Measurements from ENCODE around the gene RDH13. TPM values are rescaled to one million over a fixed set of nuclear protein-coding genes. Genes with fewer than 3 reads are reported as not detected.

The RDH13 gene
- total and polyA plus RNA-seq, 2 of the 8 experiments (the other 6 are each of a cell fraction or from before 2014, with no cell fraction given) = 15.9 to 31.5 TPM

DNA sequence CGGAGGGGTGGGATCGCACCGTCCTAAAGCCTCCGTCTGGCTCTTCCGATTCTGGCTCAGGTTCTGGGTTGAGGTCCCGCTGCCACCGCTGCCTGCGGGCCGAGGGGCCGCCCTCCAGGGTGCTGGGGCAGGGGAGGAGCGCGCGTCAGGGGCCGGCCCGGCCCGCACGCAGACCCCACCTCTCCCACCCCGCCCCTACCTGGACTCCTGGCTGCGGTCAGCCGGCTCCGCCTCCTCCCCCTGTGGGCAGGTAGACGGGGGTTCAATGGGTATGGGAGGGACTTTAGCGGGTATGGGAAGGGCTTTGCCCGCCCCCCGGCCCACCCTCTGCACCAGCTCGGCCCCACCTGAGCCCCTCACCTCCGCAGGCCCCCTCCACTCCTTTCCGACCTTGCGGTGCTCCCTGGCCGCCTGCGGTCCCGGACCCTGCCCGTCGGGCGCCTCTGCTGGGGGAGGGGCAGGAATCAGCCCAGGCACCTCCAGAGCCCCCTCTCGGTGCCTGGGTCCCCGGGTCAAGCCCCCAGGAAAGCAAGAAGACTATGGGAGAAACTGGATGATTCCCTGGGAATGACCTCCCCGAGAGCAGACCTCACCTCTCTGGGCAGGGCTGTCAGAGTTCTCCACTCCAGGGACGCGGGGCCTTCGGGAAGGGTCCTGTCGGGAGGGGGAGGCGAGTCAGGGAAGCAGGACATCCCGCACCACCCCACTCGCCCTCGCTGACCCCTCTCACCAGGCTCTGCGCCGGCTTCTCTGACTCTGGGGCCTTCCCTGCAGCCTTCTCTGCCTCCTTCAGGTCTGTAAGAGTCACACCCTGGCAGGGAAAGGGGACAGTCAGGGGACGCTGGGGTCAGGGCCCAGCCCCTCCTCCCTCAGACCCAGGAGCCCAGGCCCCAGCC lies 29.7 kb upstream of the RDH13 start (continued):
- TF ChIP-seq, protein P1, sequence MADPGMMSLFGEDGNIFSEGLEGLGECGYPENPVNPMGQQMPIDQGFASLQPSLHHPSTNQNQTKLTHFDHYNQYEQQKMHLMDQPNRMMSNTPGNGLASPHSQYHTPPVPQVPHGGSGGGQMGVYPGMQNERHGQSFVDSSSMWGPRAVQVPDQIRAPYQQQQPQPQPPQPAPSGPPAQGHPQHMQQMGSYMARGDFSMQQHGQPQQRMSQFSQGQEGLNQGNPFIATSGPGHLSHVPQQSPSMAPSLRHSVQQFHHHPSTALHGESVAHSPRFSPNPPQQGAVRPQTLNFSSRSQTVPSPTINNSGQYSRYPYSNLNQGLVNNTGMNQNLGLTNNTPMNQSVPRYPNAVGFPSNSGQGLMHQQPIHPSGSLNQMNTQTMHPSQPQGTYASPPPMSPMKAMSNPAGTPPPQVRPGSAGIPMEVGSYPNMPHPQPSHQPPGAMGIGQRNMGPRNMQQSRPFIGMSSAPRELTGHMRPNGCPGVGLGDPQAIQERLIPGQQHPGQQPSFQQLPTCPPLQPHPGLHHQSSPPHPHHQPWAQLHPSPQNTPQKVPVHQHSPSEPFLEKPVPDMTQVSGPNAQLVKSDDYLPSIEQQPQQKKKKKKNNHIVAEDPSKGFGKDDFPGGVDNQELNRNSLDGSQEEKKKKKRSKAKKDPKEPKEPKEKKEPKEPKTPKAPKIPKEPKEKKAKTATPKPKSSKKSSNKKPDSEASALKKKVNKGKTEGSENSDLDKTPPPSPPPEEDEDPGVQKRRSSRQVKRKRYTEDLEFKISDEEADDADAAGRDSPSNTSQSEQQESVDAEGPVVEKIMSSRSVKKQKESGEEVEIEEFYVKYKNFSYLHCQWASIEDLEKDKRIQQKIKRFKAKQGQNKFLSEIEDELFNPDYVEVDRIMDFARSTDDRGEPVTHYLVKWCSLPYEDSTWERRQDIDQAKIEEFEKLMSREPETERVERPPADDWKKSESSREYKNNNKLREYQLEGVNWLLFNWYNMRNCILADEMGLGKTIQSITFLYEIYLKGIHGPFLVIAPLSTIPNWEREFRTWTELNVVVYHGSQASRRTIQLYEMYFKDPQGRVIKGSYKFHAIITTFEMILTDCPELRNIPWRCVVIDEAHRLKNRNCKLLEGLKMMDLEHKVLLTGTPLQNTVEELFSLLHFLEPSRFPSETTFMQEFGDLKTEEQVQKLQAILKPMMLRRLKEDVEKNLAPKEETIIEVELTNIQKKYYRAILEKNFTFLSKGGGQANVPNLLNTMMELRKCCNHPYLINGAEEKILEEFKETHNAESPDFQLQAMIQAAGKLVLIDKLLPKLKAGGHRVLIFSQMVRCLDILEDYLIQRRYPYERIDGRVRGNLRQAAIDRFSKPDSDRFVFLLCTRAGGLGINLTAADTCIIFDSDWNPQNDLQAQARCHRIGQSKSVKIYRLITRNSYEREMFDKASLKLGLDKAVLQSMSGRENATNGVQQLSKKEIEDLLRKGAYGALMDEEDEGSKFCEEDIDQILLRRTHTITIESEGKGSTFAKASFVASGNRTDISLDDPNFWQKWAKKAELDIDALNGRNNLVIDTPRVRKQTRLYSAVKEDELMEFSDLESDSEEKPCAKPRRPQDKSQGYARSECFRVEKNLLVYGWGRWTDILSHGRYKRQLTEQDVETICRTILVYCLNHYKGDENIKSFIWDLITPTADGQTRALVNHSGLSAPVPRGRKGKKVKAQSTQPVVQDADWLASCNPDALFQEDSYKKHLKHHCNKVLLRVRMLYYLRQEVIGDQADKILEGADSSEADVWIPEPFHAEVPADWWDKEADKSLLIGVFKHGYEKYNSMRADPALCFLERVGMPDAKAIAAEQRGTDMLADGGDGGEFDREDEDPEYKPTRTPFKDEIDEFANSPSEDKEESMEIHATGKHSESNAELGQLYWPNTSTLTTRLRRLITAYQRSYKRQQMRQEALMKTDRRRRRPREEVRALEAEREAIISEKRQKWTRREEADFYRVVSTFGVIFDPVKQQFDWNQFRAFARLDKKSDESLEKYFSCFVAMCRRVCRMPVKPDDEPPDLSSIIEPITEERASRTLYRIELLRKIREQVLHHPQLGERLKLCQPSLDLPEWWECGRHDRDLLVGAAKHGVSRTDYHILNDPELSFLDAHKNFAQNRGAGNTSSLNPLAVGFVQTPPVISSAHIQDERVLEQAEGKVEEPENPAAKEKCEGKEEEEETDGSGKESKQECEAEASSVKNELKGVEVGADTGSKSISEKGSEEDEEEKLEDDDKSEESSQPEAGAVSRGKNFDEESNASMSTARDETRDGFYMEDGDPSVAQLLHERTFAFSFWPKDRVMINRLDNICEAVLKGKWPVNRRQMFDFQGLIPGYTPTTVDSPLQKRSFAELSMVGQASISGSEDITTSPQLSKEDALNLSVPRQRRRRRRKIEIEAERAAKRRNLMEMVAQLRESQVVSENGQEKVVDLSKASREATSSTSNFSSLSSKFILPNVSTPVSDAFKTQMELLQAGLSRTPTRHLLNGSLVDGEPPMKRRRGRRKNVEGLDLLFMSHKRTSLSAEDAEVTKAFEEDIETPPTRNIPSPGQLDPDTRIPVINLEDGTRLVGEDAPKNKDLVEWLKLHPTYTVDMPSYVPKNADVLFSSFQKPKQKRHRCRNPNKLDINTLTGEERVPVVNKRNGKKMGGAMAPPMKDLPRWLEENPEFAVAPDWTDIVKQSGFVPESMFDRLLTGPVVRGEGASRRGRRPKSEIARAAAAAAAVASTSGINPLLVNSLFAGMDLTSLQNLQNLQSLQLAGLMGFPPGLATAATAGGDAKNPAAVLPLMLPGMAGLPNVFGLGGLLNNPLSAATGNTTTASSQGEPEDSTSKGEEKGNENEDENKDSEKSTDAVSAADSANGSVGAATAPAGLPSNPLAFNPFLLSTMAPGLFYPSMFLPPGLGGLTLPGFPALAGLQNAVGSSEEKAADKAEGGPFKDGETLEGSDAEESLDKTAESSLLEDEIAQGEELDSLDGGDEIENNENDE (IDR thresholded peaks at IDR 0.05; ENCODE audit: insufficient replicate concordance, low read length) = no peak
- TF ChIP-seq TAF1 (IDR thresholded peaks at IDR 0.05; ENCODE audit: low read depth, low read length) (0 out of 2 replicates have a peak, but pooled peaks have one; percentile 16), SP4 (IDR thresholded peaks at IDR 0.05; ENCODE audit: low read length) (0 out of 2 replicates have a peak, but pooled peaks have one; percentile 28), CBX8 (IDR thresholded peaks at IDR 0.05; ENCODE audit: borderline replicate concordance, low read depth, low read length) (no peak), RXRA (IDR thresholded peaks at IDR 0.05; ENCODE audit: insufficient read depth, low read depth, low read length) (no peak), TEAD4 (IDR thresholded peaks at IDR 0.05; ENCODE audit: low read depth, low read length) (no peak), HDAC2 (IDR thresholded peaks at IDR 0.05; ENCODE audit: borderline replicate concordance in 1 of 2, low read depth in 2 of 2, low read length in 2 of 2) (no peak), SIN3A (conservative IDR thresholded peaks at IDR 0.05 in 1 of 2, IDR thresholded peaks at IDR 0.05 in 1 of 2; ENCODE audit: low read depth in 1 of 2, low read length in 2 of 2) (peak in 1 of 2 experiments; percentile 44; a peak in 1 of 4 replicates)
